Muscle layer of duodenum (tissue), 2 donors: ENCODE measurements around the gene TRABD.
"Not testable (repeated sequence)": the region's sequence is repeated elsewhere in the genome, so short reads cannot be mapped to it uniquely, and the experiment has no call there.

Source experiments
- H3K27ac ChIP-seq: one replicate; pipeline ENCODE4 v1.7.0; 2013; ENCODE audit warnings: mild to moderate bottlenecking, low read length
- H3K27me3 ChIP-seq: one replicate; pipeline ENCODE4 v1.7.0; 2013; ENCODE audit warnings: low read depth, mild to moderate bottlenecking, control low read depth, low read length
- H3K36me3 ChIP-seq, 2 donors: one replicate each; pipeline ENCODE4 v1.7.0; 2013; ENCODE audit warnings: low read length in 2 of 2, control low read depth in 1 of 2, mild to moderate bottlenecking in 1 of 2; ENCODE audit not compliant: insufficient read depth in 2 of 2, control insufficient read depth in 1 of 2
- H3K4me1 ChIP-seq, 2 donors: one replicate each; pipeline ENCODE4 v1.7.0; 2013; ENCODE audit warnings: low read length in 2 of 2, mild to moderate bottlenecking in 2 of 2, control low read depth in 1 of 2, moderate library complexity in 1 of 2; ENCODE audit not compliant: insufficient read depth in 2 of 2, control insufficient read depth in 1 of 2
- H3K4me3 ChIP-seq, 2 donors: one replicate each; pipeline ENCODE4 v1.7.0; 2013; ENCODE audit warnings: low read length in 2 of 2, low read depth in 1 of 2, mild to moderate bottlenecking in 1 of 2
- H3K9me3 ChIP-seq, 2 donors: one replicate each; pipeline ENCODE4 v1.7.0; 2013; ENCODE audit warnings: low read length in 2 of 2, control low read depth in 1 of 2, mild to moderate bottlenecking in 1 of 2; ENCODE audit not compliant: control insufficient read depth in 1 of 2
- donor health status: healthy.

The TRABD gene

DNA sequence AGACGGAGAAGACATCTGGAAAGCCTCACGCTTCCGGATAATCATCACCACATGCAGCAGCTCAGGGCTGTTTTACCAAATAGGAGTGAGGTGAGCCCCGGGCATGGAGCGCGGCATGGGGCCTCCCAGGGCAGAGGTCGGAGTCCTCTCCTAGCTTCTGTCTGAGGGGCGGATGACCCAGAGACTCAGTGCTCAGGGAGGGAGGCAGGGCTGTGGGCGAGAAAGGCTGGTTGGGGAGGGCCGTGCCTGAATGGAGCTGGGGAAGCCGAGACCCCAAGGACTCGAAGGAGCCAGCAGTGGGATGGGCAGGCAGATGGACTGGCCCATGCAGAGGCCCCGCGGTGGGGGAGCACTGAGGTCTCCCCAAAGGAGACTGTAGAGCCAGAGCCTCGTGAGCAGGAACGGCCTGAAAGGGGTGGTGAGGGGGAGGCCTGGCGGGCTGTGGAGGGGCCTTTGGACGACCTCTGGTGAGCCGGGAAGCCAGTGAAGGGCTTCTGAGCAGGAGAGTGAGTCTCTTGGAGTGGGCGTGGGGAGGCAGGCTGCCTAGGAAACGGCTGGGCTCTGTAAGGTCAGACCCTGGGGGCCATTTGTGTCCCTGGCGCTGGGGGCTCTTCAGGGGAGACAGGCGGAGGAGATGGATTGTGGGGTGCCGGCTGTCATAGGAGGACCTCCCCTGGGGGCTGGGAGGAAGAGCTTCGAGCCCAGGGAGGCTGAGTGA lies 39.8 kb upstream of the TRABD start:
- H3K27ac ChIP-seq = no peak overlapping the region
- no peaks in the 10 kb centered on the region for H3K36me3 ChIP-seq
- no peaks in the 10 kb centered on the region for H3K9me3 ChIP-seq
- H3K4me1 ChIP-seq = peaks cover 0 to 15% of the 10 kb centered on the region in 2 donors
- H3K4me3 ChIP-seq = no peak overlapping the region
- no peaks in the 10 kb centered on the region for H3K27me3 ChIP-seq

DNA sequence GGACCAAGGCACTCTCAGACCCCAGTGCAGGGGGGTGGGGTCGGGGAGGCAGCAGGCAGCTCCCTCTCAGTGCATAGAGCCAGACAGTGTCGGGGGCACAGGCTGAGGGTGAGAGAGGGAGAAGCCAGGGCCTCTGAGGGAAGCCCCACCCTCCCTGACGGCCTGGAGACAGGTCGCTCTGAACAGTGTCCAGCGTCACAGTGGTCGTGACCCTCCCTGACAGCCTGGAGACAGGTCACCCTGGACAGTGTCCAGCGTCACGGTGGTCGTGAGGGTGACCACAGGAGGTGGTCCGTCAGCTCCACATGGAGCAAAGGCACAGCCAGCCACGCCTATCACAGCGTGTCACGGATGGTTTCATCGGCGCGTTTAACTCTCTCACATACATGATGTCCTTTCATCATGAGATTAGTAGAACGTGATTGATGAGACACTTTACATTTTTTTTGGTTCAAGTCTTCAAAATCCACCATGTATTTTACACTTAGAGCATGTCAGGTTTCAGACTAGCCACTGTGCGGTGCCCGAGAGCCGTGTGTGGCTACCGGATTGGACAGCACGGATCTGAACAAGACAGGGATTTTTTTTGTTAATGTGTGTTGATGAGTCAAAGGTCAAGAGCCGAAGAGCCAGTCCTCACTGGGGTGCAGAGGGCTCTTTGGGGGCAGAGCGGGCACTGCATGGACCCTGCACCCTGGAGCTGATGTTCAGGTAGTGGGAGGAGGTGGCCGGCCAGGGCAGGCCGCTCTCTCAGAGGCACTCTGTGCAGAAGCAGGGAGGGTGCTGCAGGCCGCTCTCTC lies 39.1 kb upstream of the TRABD start:
- H3K4me1 ChIP-seq = peaks cover 0 to 15% of the 10 kb centered on the region in 2 donors
- no peaks in the 10 kb centered on the region for H3K27me3 ChIP-seq
- H3K9me3 ChIP-seq = no peaks in the 10 kb centered on the region
- H3K4me3 ChIP-seq = no peak overlapping the region
- H3K27ac ChIP-seq = no peak overlapping the region
- no peaks in the 10 kb centered on the region for H3K36me3 ChIP-seq

DNA sequence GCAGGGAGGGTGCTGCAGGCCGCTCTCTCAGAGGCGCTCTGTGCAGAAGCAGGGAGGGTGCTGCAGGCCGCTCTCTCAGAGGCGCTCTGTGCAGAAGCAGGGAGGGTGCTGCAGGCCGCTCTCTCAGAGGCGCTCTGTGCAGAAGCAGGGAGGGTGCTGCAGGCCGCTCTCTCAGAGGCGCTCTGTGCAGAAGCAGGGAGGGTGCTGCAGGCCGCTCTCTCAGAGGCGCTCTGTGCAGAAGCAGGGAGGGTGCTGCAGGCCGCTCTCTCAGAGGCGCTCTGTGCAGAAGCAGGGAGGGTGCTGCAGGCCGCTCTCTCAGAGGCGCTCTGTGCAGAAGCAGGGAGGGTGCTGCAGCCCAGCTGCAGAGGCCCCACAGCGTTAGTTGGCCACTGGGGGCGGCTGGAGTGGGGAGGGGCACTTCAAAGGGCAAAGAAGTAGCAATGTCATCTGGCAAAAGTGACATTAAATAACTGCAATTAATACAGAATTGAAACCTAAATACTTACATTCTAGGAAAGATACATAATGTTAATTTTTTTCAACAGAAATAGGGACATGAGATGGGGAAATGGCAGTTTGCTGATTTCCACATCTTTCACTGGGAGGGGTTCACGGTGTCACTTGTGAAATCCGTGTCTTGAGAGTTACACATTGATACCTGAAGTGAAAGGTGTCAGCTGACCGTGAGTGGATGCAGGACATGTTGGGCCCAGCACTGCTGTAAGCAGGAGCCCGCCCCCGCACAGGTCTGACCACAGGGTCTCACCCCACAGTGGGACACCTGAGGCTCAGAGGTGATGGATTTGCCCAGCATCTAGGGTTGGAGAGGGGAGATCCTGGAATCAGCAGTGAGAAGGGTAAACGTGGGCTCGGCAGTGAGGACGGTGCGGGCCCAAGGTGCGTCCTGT lies 38.2 kb upstream of the TRABD start:
- H3K27me3 ChIP-seq = not testable (repeated sequence)

DNA sequence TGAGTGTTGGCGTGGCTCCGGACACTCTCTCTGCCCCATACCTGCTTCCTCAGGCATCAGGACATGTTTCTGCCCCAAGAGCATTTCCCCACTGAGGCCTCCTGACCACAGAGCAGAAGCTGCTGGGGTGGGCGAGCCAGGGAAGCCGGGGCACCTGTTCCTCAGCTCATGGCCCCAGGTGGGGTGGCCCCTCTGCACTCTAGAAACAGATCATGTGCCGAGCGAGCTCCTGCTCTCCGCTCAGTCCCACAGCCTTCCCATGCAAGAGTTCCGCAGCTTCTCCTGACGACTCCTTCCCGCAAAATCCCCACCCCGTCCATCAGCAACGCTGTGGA lies 37.6 kb upstream of the TRABD start:
- H3K27me3 ChIP-seq = no peaks in the 10 kb centered on the region
- H3K27ac ChIP-seq = no peak overlapping the region
- no peaks in the 10 kb centered on the region for H3K36me3 ChIP-seq
- H3K4me3 ChIP-seq = no peak overlapping the region
- peaks cover 0 to 15% of the 10 kb centered on the region in 2 donors for H3K4me1 ChIP-seq
- no peaks in the 10 kb centered on the region for H3K9me3 ChIP-seq

More for the DNA sequence above, 38.2 kb upstream of the TRABD start:
- H3K9me3 ChIP-seq, H3K36me3 ChIP-seq, H3K27ac ChIP-seq, H3K4me3 ChIP-seq: not testable (repeated sequence)
- peaks cover 0 to 15% of the 10 kb centered on the region in 2 donors for H3K4me1 ChIP-seq

DNA sequence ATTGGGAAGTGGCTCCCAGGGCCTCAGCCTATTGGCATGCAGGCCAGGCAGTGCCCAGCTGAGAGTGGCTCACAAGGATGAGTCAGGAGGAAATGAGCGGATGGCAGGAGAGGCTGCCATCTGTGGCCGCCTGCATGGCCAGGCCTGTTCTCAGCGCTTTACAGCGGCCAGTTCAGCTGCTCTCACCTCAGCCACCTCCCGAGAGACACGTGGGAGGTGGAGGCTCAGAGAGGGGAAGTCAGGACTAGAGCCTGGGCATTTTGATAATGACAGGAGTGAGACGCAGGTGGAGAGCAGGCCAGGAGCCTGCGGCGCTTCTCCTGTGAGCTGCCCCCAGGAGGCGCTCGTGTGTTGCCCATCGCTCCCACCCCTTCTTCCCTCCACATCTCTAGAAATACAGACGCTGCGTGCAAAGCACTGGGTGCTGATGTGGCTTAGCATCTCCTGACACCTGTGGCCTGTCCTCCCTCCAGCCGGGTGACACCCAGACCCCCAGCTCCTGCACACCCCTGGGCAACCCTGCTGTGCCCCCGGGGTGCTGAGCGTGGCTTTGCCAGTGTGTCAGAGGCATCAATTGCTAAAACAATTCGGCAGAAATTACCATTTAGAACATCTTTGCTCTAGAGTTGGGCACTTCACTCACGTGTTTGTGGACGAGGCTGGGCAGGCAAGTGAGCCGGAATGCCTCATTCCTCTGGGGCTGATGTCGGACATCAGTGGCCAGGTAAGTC lies 36.6 kb upstream of the TRABD start:
- Histone ChIP-seq H3K27me3 (no peaks in the 10 kb centered on the region), H3K4me1 (peaks cover 0 to 15% of the 10 kb centered on the region in 2 donors), H3K9me3 (no peaks in the 10 kb centered on the region), H3K4me3 (no peak overlapping the region), H3K27ac (no peak overlapping the region), H3K36me3 (no peaks in the 10 kb centered on the region)

DNA sequence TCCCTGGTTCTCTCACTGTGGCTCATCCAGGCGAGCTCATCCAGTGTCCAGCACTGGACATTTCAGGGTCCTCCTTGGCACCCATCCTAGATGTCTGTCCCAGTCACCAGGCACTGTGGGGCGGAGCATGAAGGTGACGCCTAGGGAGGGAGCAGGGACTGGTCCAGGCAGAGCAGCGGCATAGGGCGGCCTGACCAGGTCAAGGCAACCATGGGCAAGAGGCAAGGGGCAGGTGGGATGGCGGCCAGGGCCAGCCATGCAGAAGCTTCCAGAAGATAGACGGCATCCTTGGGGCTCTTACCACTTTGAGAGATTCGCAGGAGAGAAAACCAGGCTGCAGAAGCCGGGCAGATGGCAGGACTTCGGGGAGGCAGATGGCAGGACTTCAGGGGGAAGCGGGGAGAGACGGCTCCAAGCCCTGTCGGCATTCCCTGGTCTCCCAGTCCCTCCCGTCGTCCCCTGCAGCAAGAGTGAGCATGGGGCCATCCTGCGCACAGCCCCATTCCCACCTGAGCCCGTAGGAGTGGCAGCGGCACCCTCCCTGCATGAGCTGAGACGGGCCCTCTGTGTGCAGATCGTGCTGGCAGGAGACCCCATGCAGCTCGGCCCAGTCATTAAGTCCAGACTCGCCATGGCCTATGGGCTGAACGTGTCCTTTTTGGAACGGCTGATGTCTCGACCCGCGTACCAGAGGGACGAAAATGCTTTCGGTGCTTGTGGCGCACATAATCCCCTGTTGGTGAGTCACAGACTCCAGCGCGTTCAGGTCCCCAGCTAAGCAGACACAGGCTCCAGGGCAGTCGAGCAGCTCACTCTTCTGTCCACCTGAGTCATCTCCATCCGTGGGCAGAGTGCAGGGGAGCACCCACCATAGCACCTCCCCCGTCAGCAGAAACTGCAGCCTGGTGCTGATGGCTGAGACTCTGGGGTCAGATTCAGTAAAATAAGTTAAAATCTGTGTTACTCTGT lies 35.3 kb upstream of the TRABD start:
- no peak overlapping the region for H3K27ac ChIP-seq
- no peaks in the 10 kb centered on the region for H3K27me3 ChIP-seq
- H3K4me1 ChIP-seq = peaks cover 0 to 15% of the 10 kb centered on the region in 2 donors
- H3K4me3 ChIP-seq = no peak overlapping the region
- no peaks in the 10 kb centered on the region for H3K36me3 ChIP-seq
- H3K9me3 ChIP-seq = no peaks in the 10 kb centered on the region

DNA sequence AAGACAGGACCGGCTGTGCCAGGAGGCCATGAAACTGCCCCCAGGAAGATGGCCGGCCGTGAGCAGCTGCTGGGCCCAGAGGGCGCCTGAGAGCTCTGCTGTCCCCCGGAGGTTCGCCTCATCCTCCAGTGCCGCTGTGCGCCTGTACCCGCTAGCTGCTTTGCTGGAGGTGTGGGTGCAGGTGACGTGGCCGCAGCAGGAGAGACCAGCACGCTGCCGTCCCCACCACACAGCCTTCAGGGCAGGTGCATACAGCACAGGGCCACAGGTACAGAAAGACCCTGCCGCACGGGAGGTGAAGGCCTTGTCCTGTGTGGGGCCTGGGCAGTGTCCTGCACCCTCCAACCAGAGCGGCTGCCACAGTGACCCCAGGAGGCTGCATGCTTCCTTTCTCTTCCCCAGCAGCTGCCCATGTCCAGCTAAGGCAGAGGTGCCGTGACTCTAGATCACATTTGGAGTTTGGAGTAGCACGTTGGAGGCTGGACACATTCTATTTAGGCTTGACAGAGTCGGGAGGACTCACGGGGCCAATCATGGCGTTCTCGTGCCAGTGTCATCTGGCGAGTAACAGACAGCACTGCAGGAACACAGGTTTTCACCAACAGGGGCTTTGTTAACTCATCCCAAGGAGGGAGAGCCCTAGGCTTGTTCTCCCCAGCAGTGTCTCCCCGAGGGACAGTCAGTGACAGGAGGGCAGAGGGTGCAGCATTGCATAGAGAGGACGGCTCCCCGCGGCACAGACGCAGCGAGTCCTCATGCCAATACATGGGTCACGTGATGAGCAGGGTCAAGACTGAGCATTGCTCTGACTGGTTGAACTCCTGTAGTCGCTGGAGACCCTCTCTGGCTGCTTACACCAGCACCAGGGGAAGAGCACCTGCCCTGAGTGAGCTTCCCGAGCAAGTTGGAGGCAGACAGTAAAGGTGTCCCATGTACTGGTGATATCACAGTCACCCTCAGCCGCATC lies 33.9 kb upstream of the TRABD start:
- H3K36me3 ChIP-seq = peaks cover 0 to 4% of the 10 kb centered on the region in 2 donors
- H3K4me3 ChIP-seq = no peak overlapping the region
- no peaks in the 10 kb centered on the region for H3K27me3 ChIP-seq
- no peak overlapping the region for H3K27ac ChIP-seq
- no peaks in the 10 kb centered on the region for H3K9me3 ChIP-seq
- H3K4me1 ChIP-seq = peaks cover 0 to 15% of the 10 kb centered on the region in 2 donors

DNA sequence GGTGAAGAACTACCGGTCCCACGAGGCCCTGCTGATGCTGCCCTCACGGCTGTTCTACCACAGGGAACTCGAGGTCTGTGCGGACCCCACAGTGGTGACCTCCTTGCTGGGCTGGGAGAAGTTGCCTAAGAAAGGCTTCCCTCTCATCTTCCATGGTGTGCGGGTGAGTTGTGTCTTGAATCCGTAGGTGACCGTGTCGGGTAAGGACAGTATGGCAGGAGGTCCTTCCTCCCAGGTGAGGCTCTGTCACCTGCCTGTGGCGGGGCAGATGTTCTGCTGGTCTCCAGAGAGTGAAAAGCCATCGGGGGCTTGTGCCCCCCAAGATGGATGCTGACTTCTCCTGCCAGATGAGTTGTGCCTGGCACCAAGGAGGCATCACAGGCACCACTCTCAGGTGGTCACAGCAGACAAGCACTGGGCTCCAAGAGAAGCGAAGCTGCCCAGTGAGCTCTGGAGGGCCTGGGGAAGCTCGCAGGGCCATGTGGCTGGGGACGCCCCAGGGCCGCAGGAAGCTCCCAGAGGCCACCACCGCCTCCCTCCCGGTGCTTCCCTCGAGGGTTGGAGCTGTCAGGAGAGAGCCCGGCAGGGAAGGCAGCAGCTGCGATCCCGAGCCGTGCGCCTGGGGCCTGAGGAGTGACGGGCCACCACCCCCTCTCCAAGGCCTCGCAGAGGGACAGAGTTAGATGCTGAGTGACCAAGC lies 32.5 kb upstream of the TRABD start:
- Histone ChIP-seq H3K4me1 (peaks cover 0 to 1% of the 10 kb centered on the region in 2 donors), H3K9me3 (no peaks in the 10 kb centered on the region), H3K27me3 (no peaks in the 10 kb centered on the region), H3K36me3 (peaks cover 0 to 9% of the 10 kb centered on the region in 2 donors), H3K4me3 (no peak overlapping the region), H3K27ac (no peak overlapping the region)

DNA sequence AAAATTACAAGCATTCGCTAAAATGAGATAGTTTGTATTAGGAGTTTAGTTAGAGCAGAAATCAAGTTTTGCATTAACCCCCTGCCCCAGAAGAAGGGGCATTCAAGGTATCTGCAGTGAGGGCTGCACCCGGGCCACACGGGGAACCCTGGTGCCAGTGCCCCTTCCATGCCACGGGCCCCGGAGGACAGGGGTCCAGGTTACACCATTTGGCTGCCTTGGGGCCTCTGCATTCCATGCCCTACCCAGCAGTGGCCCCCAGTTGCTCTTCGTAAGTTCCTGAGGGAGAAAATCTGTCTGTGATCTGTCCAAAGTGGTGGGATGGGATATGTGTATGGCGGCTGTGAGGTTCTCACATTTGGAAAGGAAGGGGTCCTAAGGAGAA lies 32.0 kb upstream of the TRABD start:
- Histone ChIP-seq H3K4me1 (no peaks in the 10 kb centered on the region), H3K36me3 (peaks cover 0 to 14% of the 10 kb centered on the region in 2 donors), H3K4me3 (no peak overlapping the region), H3K27ac (no peak overlapping the region), H3K27me3 (peaks cover 4% of the 10 kb centered on the region), H3K9me3 (no peaks in the 10 kb centered on the region)
